ENCODE results near the gene BST1.
"Not testable (repeated sequence)": the region's sequence is repeated elsewhere in the genome, so short reads cannot be mapped to it uniquely, and the experiment has no call there.

BST1 gene

DNA sequence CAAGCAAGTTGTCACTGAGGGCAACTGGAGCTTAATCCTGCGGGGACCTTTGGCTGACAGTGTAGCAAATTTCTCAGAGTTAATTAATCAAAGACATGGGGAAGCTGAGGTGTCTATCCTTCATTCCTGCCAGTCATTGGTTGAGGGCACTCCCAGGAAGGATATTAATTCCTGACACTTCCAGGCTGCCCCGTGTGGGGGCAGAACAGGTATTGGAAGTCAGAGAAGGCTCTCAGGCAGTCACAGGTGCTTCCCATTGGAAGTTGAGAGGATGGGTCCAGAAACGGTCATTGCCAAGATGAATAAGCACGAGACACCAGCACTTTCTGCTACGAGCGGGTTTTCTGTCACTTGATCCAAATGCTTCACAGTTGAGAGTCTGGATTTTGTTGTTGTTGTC, 46.1 kb downstream of the BST1 start:
- DNase-seq (ENCODE audit: low read depth, low spot score), result no peak

DNA sequence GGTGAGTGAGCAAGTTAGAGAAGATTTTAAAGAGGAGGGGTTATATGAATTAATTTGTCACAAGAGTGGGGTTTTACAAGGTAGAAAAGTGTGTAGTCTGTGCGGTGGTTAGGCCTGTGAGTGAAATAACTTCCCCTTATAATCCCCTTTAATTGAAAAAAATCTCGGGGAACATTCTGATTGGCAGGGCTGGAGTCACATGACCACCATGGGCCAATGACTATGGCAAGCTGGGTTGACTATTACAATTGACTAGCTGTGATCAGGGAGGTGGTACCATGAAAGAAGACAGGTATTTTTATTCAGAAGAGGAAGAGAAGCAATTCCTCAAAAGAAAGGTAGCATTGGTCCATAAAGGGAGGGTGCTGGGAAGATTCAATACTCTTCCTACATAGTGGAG, 48.3 kb downstream of the BST1 start:
- no peak for DNase-seq (ENCODE audit: low read depth, low spot score)

GRCh38 chr4:15753081-15753480, 50.2 kb downstream of the BST1 start:
- DNase-seq (ENCODE audit: low read depth, low spot score), result no peak

DNA sequence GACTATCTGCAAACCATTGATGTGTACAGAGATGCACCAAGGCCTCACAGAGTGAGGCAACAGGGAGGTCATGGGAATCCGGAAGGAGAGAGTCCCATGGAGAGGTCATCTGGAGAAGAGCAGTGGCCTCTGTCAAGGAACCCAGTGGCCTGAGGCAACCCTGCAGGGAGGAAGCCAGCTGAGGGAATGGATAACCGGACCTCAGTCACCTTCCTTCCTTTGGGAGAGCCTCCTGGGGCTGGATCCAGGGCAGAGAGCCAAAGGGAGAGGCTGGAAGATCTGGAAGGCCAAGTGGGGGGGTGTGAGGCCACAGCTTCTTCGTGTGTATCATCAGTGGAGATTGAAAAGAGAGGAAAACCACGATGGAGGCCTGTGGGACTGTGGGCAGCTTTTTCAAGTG, 50.9 kb downstream of the BST1 start:
- DNase-seq (ENCODE audit: low read depth, low spot score), result no peak

- no peak for DNase-seq (ENCODE audit: low read depth, low spot score)
These were observed 51.5 kb downstream of the BST1 start for GRCh38 chr4:15754323-15754722.

DNA sequence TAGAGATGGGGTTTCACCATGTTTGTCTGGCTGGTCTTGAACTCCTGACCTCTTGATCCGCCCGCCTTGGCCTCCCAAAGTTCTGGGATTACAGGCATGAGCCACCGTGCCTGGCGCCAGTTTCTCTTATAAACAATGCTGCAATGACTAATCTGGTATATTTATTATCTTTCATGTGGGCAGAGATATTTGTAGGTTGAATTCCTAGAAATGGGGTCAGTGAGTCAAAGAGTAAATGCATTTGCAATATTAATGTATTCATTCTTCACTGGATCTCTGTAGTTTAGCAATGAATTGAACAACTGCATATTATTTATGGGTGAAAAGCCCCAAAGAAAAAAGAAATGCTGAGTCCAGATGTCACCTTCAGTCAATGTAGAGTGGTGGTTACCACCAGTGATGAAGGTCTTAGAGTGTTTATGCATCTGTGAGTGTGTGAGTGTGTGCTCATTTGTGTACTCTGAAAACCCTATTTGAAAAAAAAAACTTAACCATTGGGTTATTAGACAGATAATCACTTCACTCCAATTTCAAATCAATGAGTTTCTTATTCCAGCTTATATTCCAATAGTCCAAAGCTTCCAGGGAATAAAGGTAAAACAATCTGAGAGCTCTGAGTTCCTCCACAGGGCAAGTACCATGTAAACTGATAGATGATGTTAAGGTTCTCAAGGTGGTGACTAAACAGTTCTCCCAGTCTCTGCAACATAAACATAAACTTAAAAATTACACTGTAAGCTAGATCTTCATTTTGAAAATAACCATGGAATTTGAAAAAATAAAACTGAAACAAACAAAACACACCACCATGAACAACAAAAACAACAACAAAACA, 52.7 kb downstream of the BST1 start:
- DNase-seq (ENCODE audit: low read depth, low spot score), result no peak

GRCh38 chr4:15756361-15756861, 53.5 kb downstream of the BST1 start:
- DNase-seq (ENCODE audit: low read depth, low spot score), result no peak

DNA sequence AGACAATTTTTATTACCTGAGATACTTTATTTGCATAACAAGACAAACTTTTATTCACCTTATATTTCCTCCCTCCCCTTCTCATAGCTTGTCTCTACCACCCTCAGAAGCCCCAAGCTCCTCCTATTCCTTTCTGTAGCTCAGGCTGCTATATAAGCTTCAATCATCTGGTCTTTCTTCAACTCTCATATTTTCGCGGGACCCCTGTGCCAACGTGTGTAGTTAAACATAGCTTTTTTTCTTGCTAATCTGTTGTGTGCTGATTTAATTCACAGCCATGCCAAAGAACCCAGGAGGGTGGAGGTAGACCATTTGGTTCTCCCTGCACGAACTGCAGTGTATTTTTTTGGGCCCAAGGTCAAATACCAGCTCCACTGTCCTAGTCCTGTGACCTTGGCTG, 54.2 kb downstream of the BST1 start:
- DNase-seq (ENCODE audit: low read depth, low spot score), result no peak

GRCh38 chr4:15758294-15758693, 55.4 kb downstream of the BST1 start:
- no peak for DNase-seq (ENCODE audit: low read depth, low spot score)

- DNase-seq (ENCODE audit: low read depth, low spot score), result not testable (repeated sequence)
These were observed 59.6 kb downstream of the BST1 start for GRCh38 chr4:15762460-15762859.

DNA sequence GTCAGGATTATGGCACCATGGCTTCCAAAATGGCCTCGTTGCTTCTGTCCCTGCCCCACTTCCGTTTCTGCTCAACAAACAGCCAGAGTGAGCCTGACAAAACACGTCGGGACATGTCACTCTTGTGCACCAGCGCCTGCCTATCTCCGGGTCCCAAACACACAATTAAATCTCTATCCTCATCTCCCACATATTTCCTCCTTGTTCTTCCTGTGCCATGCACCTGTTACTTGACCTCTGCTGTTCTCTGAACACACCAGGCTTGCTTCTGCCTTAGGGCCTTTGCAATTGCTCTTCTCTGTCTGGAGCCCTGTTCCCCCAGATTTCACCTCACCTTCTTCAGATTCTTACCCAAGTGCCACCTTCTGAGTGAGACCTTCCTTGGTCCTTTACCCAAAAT, 62.5 kb downstream of the BST1 start:
- no peak for DNase-seq (ENCODE audit: low read depth, low spot score)

DNA sequence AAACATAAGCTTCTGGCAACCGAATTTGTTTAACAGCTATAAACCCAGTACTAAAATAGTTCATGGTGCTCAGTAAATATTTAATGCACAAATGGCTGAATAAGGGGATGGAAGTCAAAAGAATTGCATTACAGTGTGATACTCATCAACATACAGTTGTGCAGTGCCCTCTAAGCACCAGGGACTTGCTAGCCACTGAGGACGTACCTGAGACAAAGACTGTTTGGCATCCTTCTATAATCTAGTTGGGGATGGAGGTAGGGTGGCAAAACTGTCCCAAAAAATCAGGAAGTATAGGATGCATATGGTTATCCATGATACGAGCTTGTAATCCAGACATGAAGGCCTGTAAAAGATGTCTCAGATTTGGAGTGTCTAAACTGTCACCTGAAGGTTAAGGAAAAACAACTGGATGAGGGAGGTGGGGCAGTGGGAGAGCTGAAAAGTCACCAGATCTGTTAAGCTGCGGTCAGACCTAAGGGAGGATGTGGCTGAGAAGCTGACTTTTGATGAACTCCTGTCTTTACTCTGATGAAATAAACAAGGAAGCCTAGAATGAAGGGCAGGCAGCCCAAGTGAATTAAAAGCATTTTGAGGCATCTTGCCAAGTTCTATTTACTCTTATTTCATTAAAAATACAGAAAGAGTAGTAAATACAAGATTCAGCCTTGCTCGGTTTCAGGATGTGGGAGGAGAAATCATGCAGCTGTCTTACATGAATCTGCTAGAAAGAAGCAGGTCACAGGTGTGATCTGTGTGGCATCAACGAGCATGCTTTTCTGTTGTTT, 63.2 kb downstream of the BST1 start:
- no peak for DNase-seq (ENCODE audit: low read depth, low spot score)

GRCh38 chr4:15766821-15767220, 64.0 kb downstream of the BST1 start:
- no peak for DNase-seq (ENCODE audit: low read depth, low spot score)

GRCh38 chr4:15769202-15769601, 66.3 kb downstream of the BST1 start:
- DNase-seq (ENCODE audit: low read depth, low spot score), result no peak

- no peak for DNase-seq (ENCODE audit: low read depth, low spot score)
These were observed 68.6 kb downstream of the BST1 start for GRCh38 chr4:15771216-15772058.

GRCh38 chr4:15774020-15774420, 71.2 kb downstream of the BST1 start:
- DNase-seq (ENCODE audit: low read depth, low spot score), result no peak

GRCh38 chr4:15776871-15777648, 74.2 kb downstream of the BST1 start:
- DNase-seq (ENCODE audit: low read depth, low spot score), result no peak

DNA sequence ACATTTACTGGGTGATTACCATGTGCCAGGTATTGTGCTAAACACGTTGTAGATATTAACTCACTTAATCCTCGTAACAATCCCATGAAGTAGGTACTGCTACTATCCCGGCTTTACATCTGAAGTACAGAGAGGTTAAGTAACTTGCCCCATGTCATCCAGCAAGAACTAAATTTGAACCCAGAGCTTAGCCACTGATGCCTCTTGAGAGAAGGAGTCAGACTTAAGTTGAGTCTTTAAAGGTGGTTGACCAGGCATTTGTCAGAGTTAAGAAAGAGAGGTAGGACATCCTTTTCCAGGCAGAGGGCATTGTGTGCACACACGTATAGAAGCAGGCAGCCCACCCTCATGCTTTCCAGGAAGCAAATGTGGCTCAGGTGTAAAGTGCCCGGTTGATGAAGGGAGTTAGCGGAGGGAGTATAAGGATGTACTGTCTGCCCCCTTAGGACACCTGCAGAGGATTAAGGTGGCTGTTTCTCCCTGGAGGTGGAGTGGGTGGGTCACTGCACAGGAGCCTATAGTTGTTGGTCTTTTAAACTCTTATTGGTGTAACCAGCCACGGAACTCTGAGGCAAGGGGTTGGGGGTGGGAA, 74.9 kb downstream of the BST1 start:
- DNase-seq (ENCODE audit: low read depth, low spot score), result no peak

DNA sequence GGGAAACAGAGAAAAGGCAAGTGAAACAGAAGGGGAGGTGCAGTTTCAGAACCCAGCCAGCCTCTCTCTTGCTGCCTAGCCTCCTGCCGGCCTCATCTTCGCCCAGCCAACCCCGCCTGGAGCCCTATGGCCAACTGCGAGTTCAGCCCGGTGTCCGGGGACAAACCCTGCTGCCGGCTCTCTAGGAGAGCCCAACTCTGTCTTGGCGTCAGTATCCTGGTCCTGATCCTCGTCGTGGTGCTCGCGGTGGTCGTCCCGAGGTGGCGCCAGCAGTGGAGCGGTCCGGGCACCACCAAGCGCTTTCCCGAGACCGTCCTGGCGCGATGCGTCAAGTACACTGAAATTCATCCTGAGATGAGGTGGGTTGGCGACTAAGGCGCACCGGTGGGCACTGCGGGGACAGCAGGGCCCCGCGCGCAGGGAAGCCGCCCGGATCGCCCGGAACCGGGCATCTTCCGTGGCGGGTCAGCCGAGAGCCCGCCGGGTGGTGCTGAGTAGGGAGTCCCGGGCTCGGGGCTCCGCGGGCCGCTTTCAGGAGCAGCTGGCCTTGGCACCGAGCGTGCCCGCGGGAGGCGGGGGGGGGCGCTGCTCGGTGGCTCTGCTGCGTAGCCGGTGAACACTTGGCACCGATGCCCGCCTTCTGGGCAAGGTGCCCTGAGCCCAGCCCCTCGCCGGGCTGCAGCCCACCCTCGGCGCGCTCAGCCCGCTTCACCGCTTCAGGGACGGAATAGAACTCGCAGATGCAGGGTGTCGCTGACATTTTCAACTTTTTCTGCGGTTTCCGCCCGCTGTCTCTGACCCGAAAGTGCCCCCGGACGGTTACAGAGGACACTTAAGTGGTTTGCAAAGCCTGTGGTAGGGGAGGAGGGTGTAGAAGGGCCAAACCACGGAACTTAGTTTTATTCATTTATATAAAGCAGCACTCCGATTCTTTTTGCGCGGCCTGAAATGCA, 75.7 kb downstream of the BST1 start, which contains the start of gene CD38:
Gene CD38 (plus strand): TSS at position 40 of the 953 bp plus-strand sequence. CDS start 87 bp downstream, at position 127.
- no peak for DNase-seq (ENCODE audit: low read depth, low spot score)

All from smooth muscle cell of the brain vasculature (primary cell).